T-helper 2 cell treated with Interferon-gamma antibody and Interleukin-4, amounts not matched to agents 5 μg/mL and 100 μg/mL, for 36 hours (primary cell): Measurements from ENCODE around the gene PDGFA.

ENCODE experiments used
- DNase-seq: peaks from one replicate; pipeline ENCODE4 v3.0.0; 2021; ENCODE audit warnings: low spot score
- H3K27ac Mint-ChIP-seq: one replicate; pipeline ENCODE4 v1.8.0; 2021; ENCODE audit warnings: mild to moderate bottlenecking, mixed read lengths
- H3K27me3 Mint-ChIP-seq: one replicate; pipeline ENCODE4 v1.8.0; 2021; ENCODE audit warnings: low read depth, mixed read lengths
- H3K36me3 Mint-ChIP-seq: one replicate; pipeline ENCODE4 v1.8.0; 2021; ENCODE audit warnings: low read depth, mixed read lengths
- H3K4me1 Mint-ChIP-seq: one replicate; pipeline ENCODE4 v1.8.0; 2021; ENCODE audit warnings: low read depth, mixed read lengths
- H3K4me3 Mint-ChIP-seq: one replicate; pipeline ENCODE4 v1.8.0; 2022; ENCODE audit warnings: mild to moderate bottlenecking, moderate library complexity, mixed read lengths
- H3K9me3 Mint-ChIP-seq: one replicate; pipeline ENCODE4 v1.8.0; 2021; ENCODE audit warnings: mixed read lengths

Gene PDGFA

GRCh38 chr7:519484-520390, at the start of gene PDGFA:
Gene PDGFA, minus strand, starts transcription at chr7:519846. Its CDS starts 845 bp downstream, at chr7:519001.
- Mint-ChIP-seq H3K4me3 (peak within 1 kb of the TSS; percentile 76), H3K27me3 (peaks cover 53% of the 10 kb centered on the region), H3K4me1 (peaks cover 2% of the 10 kb centered on the region), H3K27ac (no peak within 1 kb of the TSS), H3K9me3 (no peaks in the 10 kb centered on the region), H3K36me3 (no peaks in the 10 kb centered on the region)
- DNase-seq, result peak; percentile 27

- H3K4me3 Mint-ChIP-seq, result no peak overlapping the region
- no peak overlapping the region for H3K27ac Mint-ChIP-seq
- no peaks in the 10 kb centered on the region for H3K4me1 Mint-ChIP-seq
- no peak for DNase-seq
- no peaks in the 10 kb centered on the region for H3K9me3 Mint-ChIP-seq
- H3K36me3 Mint-ChIP-seq, result no peaks in the 10 kb centered on the region
- no peaks in the 10 kb centered on the region for H3K27me3 Mint-ChIP-seq
These were observed 48.6 kb upstream of the PDGFA start for GRCh38 chr7:568031-568951.

DNA sequence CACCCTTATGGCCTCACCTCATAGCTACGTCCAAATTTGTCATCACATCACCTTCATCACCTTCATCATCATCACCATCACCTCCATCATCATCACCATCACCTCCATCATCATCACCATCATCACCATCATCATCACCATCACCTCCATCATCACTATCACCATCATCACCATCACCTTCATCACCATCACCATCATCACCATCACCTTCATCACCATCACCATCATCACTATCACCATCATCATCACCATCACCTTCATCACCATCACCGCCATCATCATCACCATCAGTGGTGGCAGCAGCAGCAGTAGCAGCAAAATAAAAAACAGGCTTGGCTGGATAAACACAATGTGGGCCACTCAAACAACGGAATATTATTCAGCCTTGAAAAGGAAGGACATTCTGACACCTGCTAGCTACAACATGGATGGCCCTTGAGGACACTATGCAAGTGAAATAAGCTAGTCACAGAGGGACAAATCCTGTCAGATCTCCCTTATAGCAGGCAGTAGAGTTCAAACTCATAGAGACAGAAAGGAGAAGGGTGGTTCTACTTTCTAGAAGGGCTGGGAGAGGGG, 47.7 kb upstream of the PDGFA start:
- Mint-ChIP-seq H3K9me3 (no peaks in the 10 kb centered on the region), H3K36me3 (no peaks in the 10 kb centered on the region), H3K27ac (no peak overlapping the region), H3K4me1 (peaks cover 2% of the 10 kb centered on the region), H3K4me3 (no peak overlapping the region), H3K27me3 (no peaks in the 10 kb centered on the region)
- DNase-seq, result no peak

GRCh38 chr7:566100-566499, 46.5 kb upstream of the PDGFA start:
- Mint-ChIP-seq H3K27me3 (no peaks in the 10 kb centered on the region), H3K4me1 (peaks cover 3% of the 10 kb centered on the region), H3K27ac (no peak overlapping the region), H3K9me3 (no peaks in the 10 kb centered on the region), H3K36me3 (no peaks in the 10 kb centered on the region), H3K4me3 (no peak overlapping the region)
- DNase-seq, result no peak

DNA sequence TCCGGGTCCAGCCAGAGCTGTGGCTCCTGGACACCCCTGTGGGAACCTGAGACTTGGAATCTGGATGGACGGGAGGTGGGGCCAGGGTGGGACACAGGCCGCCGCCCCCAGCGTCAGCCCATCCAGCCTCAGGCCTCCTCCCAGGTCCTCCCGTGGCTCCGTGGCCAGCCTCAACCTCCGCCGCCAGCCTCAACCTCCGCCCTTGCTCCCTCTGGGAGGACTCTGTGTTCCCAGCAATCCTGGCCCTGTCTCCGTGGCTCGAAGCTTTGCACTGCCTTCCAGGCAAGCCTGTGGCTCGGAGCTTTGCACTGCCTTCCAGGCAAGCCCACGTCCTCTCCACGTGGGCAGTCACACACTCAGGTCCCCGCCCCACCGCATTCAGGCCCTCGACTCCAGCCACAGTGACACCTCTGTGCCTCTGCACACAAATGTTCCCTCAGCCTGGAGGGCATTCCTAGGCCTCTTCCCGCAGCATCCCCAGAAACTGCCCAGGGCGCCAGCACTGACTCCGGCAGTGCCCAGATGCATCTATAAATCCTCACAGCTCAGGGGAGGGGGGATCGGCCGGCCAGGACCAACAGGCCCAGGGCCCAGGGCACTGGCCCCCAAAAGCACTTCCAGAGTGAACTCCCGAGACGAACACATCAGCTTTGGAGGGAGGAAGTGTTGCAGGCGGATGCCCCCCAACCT, 44.7 kb upstream of the PDGFA start:
- no peaks in the 10 kb centered on the region for H3K9me3 Mint-ChIP-seq
- H3K27ac Mint-ChIP-seq, result no peak overlapping the region
- no peak for DNase-seq

DNA sequence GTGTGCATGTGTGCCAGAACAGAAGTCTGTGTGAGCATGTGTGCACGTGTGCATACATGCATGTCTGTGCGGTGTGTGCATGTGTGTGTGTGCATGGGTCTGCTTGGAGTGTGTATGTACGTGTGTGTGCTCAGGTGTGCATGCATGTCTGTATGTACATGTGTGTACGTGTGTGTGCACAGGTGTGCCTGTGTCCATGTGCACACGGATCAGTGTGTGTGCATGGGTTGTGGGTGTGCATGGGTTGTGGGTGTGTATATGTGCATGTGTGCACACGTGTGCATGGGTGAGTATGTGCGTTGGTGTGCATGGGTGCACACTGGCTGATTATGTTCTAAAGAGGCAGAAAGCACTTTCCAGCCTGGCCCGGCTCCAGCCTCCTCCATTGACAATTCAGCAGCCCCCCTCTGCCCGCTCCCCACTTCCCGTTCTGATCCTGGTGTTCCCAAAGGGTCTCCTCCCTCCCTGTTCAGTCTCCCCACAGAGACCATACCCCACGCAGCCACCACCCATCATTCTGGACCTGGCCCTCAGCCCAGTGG, 44.1 kb upstream of the PDGFA start:
- H3K9me3 Mint-ChIP-seq, result no peaks in the 10 kb centered on the region
- H3K4me3 Mint-ChIP-seq, result no peak overlapping the region
- no peaks in the 10 kb centered on the region for H3K27me3 Mint-ChIP-seq
- no peaks in the 10 kb centered on the region for H3K36me3 Mint-ChIP-seq
- no peak for DNase-seq
- H3K27ac Mint-ChIP-seq, result no peak overlapping the region
- H3K4me1 Mint-ChIP-seq, result peaks cover 3% of the 10 kb centered on the region

More for the DNA sequence above, 44.7 kb upstream of the PDGFA start:
- no peaks in the 10 kb centered on the region for H3K27me3 Mint-ChIP-seq
- H3K4me3 Mint-ChIP-seq, result no peak overlapping the region
- peaks cover 3% of the 10 kb centered on the region for H3K4me1 Mint-ChIP-seq
- no peaks in the 10 kb centered on the region for H3K36me3 Mint-ChIP-seq

GRCh38 chr7:562789-563628, 43.4 kb upstream of the PDGFA start:
- no peak overlapping the region for H3K4me3 Mint-ChIP-seq
- H3K9me3 Mint-ChIP-seq, result no peaks in the 10 kb centered on the region
- no peak for DNase-seq
- no peaks in the 10 kb centered on the region for H3K36me3 Mint-ChIP-seq
- no peaks in the 10 kb centered on the region for H3K27me3 Mint-ChIP-seq
- H3K4me1 Mint-ChIP-seq, result peaks cover 3% of the 10 kb centered on the region
- H3K27ac Mint-ChIP-seq, result peak overlapping the region; percentile 33

DNA sequence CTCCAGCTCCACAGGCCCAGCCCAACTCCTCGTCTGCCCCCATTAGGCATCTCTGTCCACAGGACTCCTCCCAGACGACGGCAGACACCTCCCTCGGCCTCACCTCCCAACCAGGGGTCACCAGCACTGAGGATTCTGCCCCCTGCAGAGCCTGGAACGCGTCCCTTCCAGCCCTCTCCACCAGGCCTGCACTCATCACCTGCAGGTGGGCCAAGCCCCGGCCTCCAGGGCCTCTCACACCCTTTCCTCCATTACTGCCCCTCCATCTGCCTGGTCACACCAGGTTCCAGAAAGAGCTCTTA, 42.7 kb upstream of the PDGFA start:
- DNase-seq, result no peak
- H3K4me3 Mint-ChIP-seq, result no peak overlapping the region
- H3K9me3 Mint-ChIP-seq, result no peaks in the 10 kb centered on the region
- H3K27me3 Mint-ChIP-seq, result no peaks in the 10 kb centered on the region
- H3K4me1 Mint-ChIP-seq, result peaks cover 3% of the 10 kb centered on the region
- H3K36me3 Mint-ChIP-seq, result no peaks in the 10 kb centered on the region
- H3K27ac Mint-ChIP-seq, result peak overlapping the region; percentile 33

DNA sequence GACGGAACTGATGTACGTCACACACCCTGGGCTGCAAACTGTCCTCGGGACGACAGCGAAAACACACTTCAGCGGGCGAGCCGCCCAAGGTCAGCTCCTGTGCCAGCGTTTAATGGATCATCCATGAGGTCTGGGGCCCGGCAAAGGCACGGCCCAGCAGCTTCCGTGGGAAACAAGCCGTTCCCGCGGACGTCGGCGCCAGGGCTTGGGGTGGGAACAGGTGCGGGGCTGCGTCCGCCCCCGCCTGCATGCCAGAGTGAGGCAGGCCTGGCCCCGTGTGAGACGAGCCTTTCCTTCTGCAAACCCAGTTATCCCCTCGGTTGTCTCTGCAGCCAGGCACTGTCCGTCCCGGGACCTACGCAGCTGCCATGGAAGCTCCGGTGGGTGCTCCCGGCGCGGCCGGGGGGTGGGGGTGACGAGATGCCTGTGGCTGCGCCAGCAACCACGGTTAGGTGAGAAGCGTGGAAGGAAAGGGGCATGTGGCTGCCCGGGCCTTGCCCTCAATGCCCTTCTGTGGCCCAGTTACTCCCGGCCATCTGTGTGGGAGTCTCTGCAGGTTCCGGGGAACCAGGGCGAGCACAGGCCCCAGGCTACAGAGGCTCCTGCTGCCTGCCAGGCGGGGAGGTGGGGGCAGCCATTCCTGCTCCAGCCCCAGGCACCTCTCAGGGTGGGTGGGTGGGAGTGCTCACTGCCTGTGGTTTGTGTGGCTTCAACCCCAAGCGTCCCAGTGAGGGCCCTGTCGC, 42.2 kb upstream of the PDGFA start:
- Mint-ChIP-seq H3K27ac (no peak overlapping the region), H3K9me3 (no peaks in the 10 kb centered on the region), H3K36me3 (no peaks in the 10 kb centered on the region), H3K4me3 (no peak overlapping the region), H3K27me3 (no peaks in the 10 kb centered on the region), H3K4me1 (peaks cover 3% of the 10 kb centered on the region)
- DNase-seq, result no peak

DNA sequence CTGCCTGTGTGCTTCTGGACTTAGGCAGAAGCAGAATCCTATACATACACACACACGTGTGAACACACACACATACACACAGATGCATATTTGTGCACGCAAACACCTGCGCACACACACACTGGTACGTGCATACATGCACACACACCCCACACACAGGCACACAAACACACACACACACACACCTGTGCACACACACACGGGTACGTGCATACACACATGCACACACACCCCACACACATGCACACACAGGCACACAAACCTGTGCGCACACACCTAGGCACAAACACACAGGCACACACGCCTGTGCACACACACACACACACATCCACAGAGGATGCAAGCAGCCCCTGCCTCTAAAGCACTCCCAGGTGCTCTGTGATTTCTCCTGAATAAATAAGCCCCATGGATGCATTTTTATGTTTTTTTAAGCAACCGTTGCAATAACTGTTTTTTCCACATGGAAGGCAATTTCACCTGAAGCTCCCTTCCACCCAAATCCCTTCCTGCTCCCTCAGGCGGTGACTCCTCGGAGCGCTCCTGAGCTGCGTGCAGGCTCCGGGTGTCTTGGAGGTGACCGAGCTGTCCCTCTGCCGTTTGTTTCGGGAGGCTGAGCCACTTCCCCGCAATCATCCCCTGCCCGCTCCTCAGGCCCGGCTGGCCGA, 41.5 kb upstream of the PDGFA start:
- no peak for DNase-seq
- H3K27me3 Mint-ChIP-seq, result no peaks in the 10 kb centered on the region
- H3K4me3 Mint-ChIP-seq, result no peak overlapping the region
- H3K36me3 Mint-ChIP-seq, result no peaks in the 10 kb centered on the region
- no peak overlapping the region for H3K27ac Mint-ChIP-seq
- no peaks in the 10 kb centered on the region for H3K9me3 Mint-ChIP-seq
- H3K4me1 Mint-ChIP-seq, result peaks cover 3% of the 10 kb centered on the region

- DNase-seq, result no peak
- Mint-ChIP-seq H3K36me3 (no peaks in the 10 kb centered on the region), H3K4me3 (no peak overlapping the region), H3K27me3 (no peaks in the 10 kb centered on the region), H3K27ac (no peak overlapping the region), H3K4me1 (peaks cover 3% of the 10 kb centered on the region), H3K9me3 (no peaks in the 10 kb centered on the region)
These were observed 39.7 kb upstream of the PDGFA start for GRCh38 chr7:559396-559705.

DNA sequence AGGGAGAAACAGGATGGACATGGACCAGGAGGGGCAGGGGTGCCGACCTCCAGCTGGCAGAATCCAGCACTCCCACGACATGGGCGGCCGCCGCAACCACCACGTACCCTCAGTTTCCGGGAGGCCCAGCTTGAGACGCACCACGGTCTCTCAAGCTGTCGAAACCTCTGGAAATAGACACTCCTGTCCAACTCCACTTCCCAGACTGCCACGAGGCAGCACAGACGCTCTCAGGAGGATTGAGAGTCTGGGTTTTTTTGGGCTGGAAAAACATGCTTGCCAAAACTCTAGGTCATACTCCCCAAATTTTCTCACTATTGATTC, 37.9 kb upstream of the PDGFA start:
- Mint-ChIP-seq H3K36me3 (no peaks in the 10 kb centered on the region), H3K9me3 (no peaks in the 10 kb centered on the region), H3K27me3 (no peaks in the 10 kb centered on the region), H3K4me3 (no peak overlapping the region), H3K27ac (no peak overlapping the region), H3K4me1 (peaks cover 3% of the 10 kb centered on the region)
- DNase-seq, result no peak
